Right lobe of liver (tissue), 4 donors: ENCODE data around the gene HTRA2.

ENCODE experiments used
- CTCF ChIP-seq, 4 donors: fragments of 200-600 bp in 3 of 4; fragments of 450-650 bp in 1 of 4; IDR thresholded peaks; one replicate each; pipeline versions ENCODE4 v1.5.1 to v1.8.0; 2016 to 2022; ENCODE audit warnings: antibody characterized with exemption in 4 of 4, mild to moderate bottlenecking in 2 of 4
- POLR2A ChIP-seq: fragments of 450-650 bp; IDR thresholded peaks from one replicate; pipeline ENCODE4 v1.6.1; 2017; ENCODE audit warnings: antibody characterized with exemption, mild to moderate bottlenecking
- donor health status: DM: no; HTN: no; CAD: no.
- donor health status: DM: no; HTN: no; CAD: no.
- donor health status: DM: no; HTN: yes; CAD: no.

- TF ChIP-seq CTCF (IDR thresholded peaks at IDR 0.05) (no peak), POLR2A (no peak)
Observed at GRCh38 chr2:74558284-74559230, 28.8 kb downstream of the HTRA2 start.
